Measurements from ENCODE around the gene SLC25A12. TPM values are rescaled to one million over a fixed set of nuclear protein-coding genes. Genes with fewer than 3 reads are reported as not detected.

SLC25A12 gene
- total RNA-seq, 1 donor from 2014 or later: 30.9 TPM

DNA sequence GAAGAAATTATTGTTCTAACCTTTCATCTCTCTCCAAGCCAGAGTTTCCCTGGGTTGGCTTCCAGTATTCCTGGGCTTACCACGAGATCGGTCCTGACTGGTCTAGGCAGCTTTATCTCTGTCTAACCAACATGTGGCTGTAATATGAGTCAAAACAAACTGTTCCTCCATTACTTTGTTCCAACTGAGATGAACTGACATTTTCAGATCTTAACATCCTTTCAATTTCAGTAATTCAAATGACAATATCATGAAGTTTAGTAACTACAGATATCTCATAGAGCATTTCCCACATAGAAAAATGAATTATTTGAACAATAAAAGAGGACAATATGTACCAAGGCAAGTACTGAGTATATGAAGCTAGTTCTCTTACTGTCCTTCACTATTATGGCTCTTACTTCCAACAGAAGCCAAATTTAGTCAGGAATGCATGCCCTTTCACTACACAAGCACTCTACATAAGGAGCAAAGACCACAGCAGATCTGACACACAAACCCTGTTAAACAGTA is 15.5 kb downstream of the SLC25A12 start:
- Mint-ChIP-seq H3K4me3 (peak overlapping the region; percentile 5), H3K27me3 (no peaks in the 10 kb centered on the region), H3K9me3 (no peaks in the 10 kb centered on the region), H3K4me1 (peaks cover 29% of the 10 kb centered on the region), H3K27ac (peak overlapping the region; percentile 64), H3K36me3 (ENCODE audit: low read depth) (peaks cover 28% of the 10 kb centered on the region)
- intact Hi-C loops (cut with micrococcal nuclease): no loop called here
- DNase-seq: no peak

DNA sequence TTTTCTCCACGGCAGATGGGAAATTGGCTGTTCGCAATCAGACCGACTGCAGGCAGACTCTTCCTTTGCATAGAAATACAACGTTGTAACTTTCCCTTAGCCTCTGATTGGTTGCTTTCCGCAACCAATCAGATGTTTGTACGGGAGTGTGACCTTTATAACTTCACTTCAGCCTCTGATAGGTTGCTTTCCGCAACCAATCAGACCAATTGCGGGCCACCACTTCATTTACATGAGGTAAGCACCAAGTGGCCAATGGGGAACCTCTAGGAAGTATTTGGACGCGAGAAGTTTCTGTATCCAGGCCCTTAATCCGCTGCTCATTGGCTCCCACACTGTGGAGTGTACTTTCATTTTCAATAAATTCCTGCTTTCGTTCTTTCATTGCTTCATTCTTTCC is 19.1 kb downstream of the SLC25A12 start:
- no peaks in the 10 kb centered on the region for H3K27me3 Mint-ChIP-seq

DNA sequence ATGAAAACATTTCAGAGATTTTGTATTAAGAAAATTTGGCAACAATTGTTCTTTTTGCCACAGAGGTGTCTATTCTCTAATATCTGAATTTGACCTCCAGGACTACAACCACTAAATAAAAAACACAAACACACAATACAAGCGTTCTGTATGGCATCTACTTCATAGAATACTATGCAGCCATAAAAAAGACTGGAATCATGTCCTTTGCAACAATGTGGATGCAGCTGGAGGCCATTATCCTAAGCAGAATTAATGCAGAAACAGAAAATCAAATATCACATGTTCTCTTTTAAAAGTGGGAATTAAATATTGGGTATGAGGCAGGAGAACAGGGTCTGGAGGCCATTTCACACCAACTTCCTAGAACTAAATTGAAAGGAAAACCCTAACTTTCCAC is 19.5 kb downstream of the SLC25A12 start:
- no peaks in the 10 kb centered on the region for H3K27me3 Mint-ChIP-seq
- intact Hi-C loops (cut with micrococcal nuclease): no loop called here
- no peak overlapping the region for H3K4me3 Mint-ChIP-seq
- no peaks in the 10 kb centered on the region for H3K9me3 Mint-ChIP-seq
- H3K4me1 Mint-ChIP-seq: peaks cover 16% of the 10 kb centered on the region
- DNase-seq: no peak
- H3K27ac Mint-ChIP-seq: no peak overlapping the region
- H3K36me3 Mint-ChIP-seq (ENCODE audit: low read depth): peaks cover 37% of the 10 kb centered on the region

More for the DNA sequence above, 19.1 kb downstream of the SLC25A12 start:
- Mint-ChIP-seq H3K4me3 (no peak overlapping the region), H3K27ac (no peak overlapping the region), H3K4me1 (peaks cover 16% of the 10 kb centered on the region), H3K9me3 (no peaks in the 10 kb centered on the region), H3K36me3 (ENCODE audit: low read depth) (peaks cover 38% of the 10 kb centered on the region)
- intact Hi-C loops (cut with micrococcal nuclease): no loop called here
- peak; percentile 42 for DNase-seq

DNA sequence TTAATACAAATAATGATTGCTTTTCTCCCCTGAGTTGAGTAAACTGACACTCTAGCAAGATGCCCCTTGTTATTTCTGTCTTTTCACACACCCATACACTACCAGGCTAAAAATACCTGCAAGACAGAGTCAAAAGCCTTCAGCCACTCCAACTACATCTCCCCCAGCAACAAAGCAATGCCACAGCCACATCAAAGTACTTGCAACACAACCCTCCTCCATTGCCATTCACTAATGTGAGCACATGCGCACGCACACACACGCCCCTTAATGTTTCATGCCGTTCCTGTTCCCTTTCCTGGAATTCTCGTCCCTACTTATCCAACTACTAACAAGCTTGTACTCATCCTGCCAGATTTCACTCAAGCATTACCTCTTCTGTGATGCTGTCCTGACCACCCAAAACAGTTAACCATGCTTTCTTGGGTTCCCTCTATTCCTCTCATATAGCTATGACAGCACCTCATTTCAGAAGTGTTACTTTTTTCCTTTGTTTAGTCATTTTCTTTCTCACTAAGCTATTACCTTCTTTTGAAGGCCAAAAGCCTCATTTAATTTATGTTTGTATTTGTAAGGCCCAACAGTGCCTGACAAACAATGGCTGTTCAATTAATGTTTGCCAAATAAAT is 29.6 kb downstream of the SLC25A12 start:
- Mint-ChIP-seq H3K27me3 (no peaks in the 10 kb centered on the region), H3K4me1 (peaks cover 6% of the 10 kb centered on the region)

DNA sequence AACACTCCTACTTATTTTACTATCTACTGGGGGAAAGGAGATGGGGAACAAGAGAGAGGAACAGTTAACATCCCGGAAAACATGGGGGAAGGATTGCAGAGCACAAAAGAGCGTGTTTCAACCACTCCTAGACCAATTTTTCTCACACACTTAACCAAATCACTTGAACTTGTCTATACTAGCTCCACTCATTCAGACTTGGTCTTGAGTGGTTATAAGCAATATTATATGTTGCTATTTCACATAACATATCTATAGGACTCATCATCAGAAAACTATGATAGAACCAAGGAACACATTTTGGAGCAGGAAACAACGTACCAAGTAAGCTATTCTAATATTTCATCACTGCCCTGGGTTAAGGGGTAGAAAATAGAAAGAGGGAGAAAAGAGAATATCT is 31.5 kb downstream of the SLC25A12 start:
- intact Hi-C loops (cut with micrococcal nuclease): no loop called here
- Mint-ChIP-seq H3K4me1 (peaks cover 5% of the 10 kb centered on the region), H3K36me3 (ENCODE audit: low read depth) (peaks cover 18% of the 10 kb centered on the region), H3K9me3 (no peaks in the 10 kb centered on the region), H3K27me3 (no peaks in the 10 kb centered on the region), H3K27ac (no peak overlapping the region), H3K4me3 (no peak overlapping the region)
- DNase-seq: no peak

More for the DNA sequence above, 29.6 kb downstream of the SLC25A12 start:
- H3K4me3 Mint-ChIP-seq: no peak overlapping the region
- H3K9me3 Mint-ChIP-seq: no peaks in the 10 kb centered on the region
- intact Hi-C loops (cut with micrococcal nuclease): no loop called here
- peaks cover 24% of the 10 kb centered on the region for H3K36me3 Mint-ChIP-seq (ENCODE audit: low read depth)
- DNase-seq: peak; percentile 64
- peak overlapping the region; percentile 0 for H3K27ac Mint-ChIP-seq

DNA sequence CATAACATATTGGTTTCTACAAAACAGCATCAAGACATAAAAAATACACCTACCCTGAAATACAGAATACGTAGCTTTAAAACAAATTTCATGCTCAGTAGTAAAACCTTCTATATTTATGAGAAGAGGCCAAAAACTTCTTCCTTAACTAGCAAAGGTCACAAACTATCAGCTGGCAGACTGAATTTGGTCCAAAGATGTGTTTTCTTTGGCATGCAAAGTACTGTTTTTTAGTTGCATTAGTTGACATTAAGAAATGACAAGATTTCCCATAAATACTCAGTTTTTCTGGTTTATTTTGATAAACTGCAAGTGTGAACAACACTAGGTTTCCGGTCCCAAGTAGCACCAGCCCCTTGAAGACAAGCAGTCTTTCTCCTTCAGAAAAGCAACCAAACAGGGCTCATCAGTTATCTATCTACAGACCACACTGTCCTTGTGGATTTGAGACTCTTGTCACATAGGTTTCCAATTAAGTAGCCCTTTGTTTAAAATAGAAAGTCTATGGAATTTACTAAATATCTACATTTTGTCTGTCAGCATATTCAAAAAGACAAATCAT is 35.6 kb downstream of the SLC25A12 start:
- intact Hi-C loops (cut with micrococcal nuclease): no loop called here
- H3K4me3 Mint-ChIP-seq: no peak overlapping the region

DNA sequence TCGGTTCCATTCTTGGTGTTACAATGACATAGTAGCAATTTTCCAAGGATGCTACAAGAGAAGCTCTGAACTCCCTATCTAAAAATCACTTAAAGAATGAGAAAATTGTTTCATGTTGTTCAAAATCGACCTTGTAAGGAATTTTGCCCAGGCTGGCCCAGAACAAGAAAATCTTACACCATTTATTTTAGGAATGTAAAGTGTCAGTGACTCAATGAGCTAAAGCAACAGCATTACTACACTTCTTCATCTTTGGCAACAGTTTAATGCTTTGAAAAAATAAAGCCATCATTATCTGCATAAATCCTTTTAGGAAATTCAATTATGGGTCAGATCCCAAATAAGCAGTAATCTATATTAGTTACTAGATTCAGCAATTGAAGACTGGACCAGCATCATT is 38.6 kb downstream of the SLC25A12 start:
- Mint-ChIP-seq H3K27me3 (no peaks in the 10 kb centered on the region), H3K27ac (no peak overlapping the region), H3K4me3 (no peak overlapping the region), H3K36me3 (ENCODE audit: low read depth) (peaks cover 31% of the 10 kb centered on the region), H3K9me3 (no peaks in the 10 kb centered on the region), H3K4me1 (no peaks in the 10 kb centered on the region)
- intact Hi-C loops (cut with micrococcal nuclease): no loop called here
- DNase-seq: no peak

More for the DNA sequence above, 35.6 kb downstream of the SLC25A12 start:
- Mint-ChIP-seq H3K27me3 (no peaks in the 10 kb centered on the region), H3K9me3 (no peaks in the 10 kb centered on the region), H3K27ac (no peak overlapping the region), H3K36me3 (ENCODE audit: low read depth) (peaks cover 27% of the 10 kb centered on the region), H3K4me1 (no peaks in the 10 kb centered on the region)
- no peak for DNase-seq

DNA sequence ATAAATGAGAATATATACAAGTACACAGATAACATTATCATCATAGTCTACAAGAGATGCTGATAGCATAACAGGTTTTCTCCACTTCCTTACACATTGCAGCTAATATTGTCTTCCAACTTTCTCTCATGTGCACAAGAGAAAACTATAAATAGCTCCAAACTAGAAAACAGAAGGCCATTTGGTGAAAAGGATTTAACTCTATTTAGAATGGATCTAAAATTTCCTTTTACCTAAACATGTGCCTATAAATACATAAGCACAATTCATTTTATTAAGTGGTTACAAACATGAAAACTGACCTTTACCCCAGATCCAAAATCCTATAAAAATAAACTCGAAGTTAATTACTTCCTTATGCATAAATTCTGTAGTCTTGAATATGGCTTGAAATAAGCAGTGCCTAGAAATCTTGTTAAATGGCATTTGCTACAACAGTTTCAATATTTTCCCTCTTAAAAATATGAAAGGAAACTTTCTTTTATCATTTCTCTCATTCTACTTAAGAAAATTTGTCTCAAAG is 41.6 kb downstream of the SLC25A12 start:
- H3K4me1 Mint-ChIP-seq: peaks cover 2% of the 10 kb centered on the region
- H3K27me3 Mint-ChIP-seq: no peaks in the 10 kb centered on the region
- no peak overlapping the region for H3K4me3 Mint-ChIP-seq
- no peaks in the 10 kb centered on the region for H3K9me3 Mint-ChIP-seq
- no peak overlapping the region for H3K27ac Mint-ChIP-seq
- intact Hi-C loops (cut with micrococcal nuclease): no loop called here
- no peak for DNase-seq
- peaks cover 29% of the 10 kb centered on the region for H3K36me3 Mint-ChIP-seq (ENCODE audit: low read depth)

DNA sequence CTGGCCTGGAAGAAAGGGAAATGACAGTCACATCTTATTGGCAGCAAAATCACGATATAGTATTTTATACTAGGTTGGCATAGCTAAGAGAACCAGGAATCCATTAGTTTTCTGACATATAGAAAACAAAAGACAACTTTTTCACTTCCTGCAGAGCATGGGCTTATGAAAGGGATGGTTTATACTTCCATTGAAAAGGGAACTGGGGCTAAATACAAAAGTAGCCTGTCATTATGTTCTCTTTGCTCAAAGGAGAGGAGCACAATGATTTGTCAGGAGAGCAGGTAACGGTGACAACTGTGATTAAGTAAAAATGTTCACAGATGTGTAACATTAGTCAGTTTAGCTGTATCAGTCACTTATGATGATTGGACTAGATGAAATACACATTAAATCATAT is 46.4 kb downstream of the SLC25A12 start:
- H3K9me3 Mint-ChIP-seq: no peaks in the 10 kb centered on the region
- peaks cover 2% of the 10 kb centered on the region for H3K4me1 Mint-ChIP-seq
- no peak for DNase-seq
- no peak overlapping the region for H3K4me3 Mint-ChIP-seq
- peaks cover 20% of the 10 kb centered on the region for H3K36me3 Mint-ChIP-seq (ENCODE audit: low read depth)
- H3K27me3 Mint-ChIP-seq: no peaks in the 10 kb centered on the region
- intact Hi-C loops (cut with micrococcal nuclease): no loop called here
- H3K27ac Mint-ChIP-seq: no peak overlapping the region

DNA sequence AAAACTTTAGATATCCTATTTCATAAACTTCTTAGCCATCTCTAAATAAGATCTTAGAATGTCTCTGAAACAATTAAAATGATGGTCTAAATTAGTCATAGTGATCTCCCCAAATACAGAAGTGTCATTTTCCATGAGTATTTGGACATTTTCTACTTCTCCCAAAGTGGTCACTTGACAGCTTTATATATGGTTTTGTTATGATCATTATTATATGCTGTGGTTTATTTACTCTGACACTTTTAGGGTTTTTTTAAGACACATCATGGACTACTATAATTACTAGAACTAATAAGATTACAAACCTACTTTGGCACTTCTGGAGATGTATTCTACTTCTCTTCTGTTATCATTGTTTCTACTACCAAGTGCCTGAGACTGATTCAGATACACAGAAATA is 47.1 kb downstream of the SLC25A12 start:
- intact Hi-C loops (cut with micrococcal nuclease): no loop called here
- Mint-ChIP-seq H3K4me3 (no peak overlapping the region), H3K36me3 (ENCODE audit: low read depth) (peaks cover 16% of the 10 kb centered on the region), H3K9me3 (no peaks in the 10 kb centered on the region), H3K27me3 (no peaks in the 10 kb centered on the region), H3K4me1 (peaks cover 2% of the 10 kb centered on the region), H3K27ac (no peak overlapping the region)
- no peak for DNase-seq

DNA sequence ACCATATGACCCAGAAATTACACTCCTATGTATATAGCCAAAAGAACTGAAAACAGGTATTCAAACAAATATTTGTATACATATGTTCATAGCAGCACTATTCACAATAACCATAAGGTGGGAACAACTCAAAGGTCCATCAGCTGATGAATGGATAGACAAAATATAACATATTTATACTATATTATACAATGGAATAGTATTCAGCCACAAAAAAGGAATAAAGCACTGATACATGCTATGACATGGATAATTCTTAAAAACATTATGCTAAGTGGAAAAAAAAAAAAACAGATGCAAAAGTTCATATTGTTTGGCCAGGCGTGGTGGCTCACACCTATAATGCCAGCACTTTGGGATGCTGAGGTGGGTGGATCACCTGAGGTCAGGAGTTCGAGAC is 52.0 kb downstream of the SLC25A12 start:
- no peak for DNase-seq
- Mint-ChIP-seq H3K27ac (no peak overlapping the region), H3K4me1 (no peaks in the 10 kb centered on the region), H3K4me3 (no peak overlapping the region), H3K9me3 (no peaks in the 10 kb centered on the region), H3K36me3 (ENCODE audit: low read depth) (peaks cover 41% of the 10 kb centered on the region), H3K27me3 (no peaks in the 10 kb centered on the region)
- intact Hi-C loops (cut with micrococcal nuclease): no loop called here

DNA sequence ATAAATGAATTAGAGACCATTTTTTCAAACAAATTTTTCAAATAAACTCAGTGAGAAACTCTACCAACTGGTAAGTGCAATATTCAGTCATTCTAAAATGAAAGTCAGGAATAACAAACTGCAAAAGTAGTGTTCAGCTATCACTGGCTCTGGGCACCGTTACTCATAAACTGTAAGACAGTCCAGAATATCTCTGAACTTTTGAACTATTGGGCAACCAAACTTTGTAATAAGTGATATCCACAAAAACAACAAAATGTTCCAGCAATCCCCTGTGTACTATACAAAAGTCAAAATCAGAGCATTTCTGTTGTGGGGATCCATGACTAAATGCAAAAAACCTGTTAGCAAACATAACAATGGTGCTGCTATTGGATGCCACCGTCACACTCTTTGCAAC is 56.3 kb downstream of the SLC25A12 start:
- no peak overlapping the region for H3K27ac Mint-ChIP-seq
- H3K4me3 Mint-ChIP-seq: no peak overlapping the region
- peaks cover 64% of the 10 kb centered on the region for H3K36me3 Mint-ChIP-seq (ENCODE audit: low read depth)
- intact Hi-C loops (cut with micrococcal nuclease): no loop called here
- DNase-seq: no peak
- H3K9me3 Mint-ChIP-seq: peaks cover 14% of the 10 kb centered on the region
- no peaks in the 10 kb centered on the region for H3K27me3 Mint-ChIP-seq
- H3K4me1 Mint-ChIP-seq: no peaks in the 10 kb centered on the region

DNA sequence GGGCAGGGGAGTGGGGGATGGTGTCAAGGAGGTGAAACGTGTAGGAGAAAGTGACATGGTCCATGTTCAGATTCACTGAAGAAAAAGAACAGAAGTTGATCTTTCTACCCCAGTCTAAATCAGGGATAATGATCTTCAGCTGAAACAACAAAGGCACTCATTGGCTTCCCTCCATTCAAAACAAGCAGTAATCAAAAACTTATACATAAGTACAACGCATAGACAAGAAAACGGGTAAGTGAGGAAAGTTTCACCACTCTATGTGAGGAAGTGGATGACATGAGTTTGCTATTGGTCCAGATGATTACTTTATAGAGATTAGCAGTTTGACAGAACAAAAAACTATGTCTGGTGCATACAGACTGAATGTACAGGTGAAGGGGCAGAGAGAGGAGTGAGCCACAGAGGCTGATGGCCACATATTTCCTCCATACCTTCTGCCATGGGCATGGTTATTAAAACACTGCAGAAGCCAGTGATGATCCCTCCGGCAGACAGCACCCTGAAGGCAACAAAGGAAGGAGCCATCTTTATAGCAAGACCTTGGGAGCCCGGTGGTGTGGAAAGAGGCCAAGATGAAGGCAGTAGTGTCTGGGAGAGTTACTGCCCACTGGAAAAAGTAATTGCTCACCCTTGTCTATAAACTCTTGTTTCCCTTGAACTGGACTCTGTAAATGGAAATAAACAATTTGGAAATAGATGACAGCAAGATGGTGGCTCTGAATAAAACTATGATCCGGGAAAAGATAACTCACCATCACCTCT is 57.7 kb downstream of the SLC25A12 start:
- Mint-ChIP-seq H3K4me3 (no peak overlapping the region), H3K9me3 (peaks cover 21% of the 10 kb centered on the region), H3K36me3 (ENCODE audit: low read depth) (peaks cover 72% of the 10 kb centered on the region), H3K4me1 (no peaks in the 10 kb centered on the region), H3K27me3 (no peaks in the 10 kb centered on the region), H3K27ac (no peak overlapping the region)
- intact Hi-C loops (cut with micrococcal nuclease): no loop called here
- no peak for DNase-seq

DNA sequence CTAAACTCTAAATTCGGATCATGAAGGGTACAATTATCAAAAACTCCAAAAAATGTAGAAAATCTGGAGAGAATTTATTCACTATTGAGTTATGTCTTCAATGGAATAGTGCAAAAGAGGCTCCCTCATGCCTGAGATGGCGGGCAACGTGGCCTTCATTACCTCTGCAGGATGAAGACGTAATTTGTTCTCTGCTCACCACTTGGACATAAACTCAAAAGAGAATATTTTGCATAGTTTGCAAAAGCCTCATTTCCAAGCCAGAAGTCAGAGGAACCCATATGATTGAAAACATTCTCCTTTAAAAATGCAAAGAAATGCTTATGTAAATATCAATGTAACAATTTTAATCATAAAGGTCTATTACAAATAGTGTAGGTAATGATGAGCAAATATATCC is 58.7 kb downstream of the SLC25A12 start:
- Mint-ChIP-seq H3K27me3 (no peaks in the 10 kb centered on the region), H3K9me3 (peaks cover 25% of the 10 kb centered on the region), H3K4me3 (no peak overlapping the region), H3K27ac (no peak overlapping the region), H3K4me1 (no peaks in the 10 kb centered on the region), H3K36me3 (ENCODE audit: low read depth) (peaks cover 76% of the 10 kb centered on the region)
- intact Hi-C loops (cut with micrococcal nuclease): no loop called here
- DNase-seq: no peak

Data from activated CD4-positive, alpha-beta T cell treated with anti-CD3 and anti-CD28 coated beads, Interleukin-2, amount 10 ng/mL, durations not matched to agents 24 days and 14 days (primary cell).